B cell (primary cell): ENCODE data around the gene MYOZ2.

ENCODE experiments used
- CTCF ChIP-seq: fragments of 200-600 bp; IDR thresholded peaks from one replicate; pipeline ENCODE4 v1.8.0; 2022; ENCODE audit warnings: antibody characterized with exemption, mild to moderate bottlenecking
- EZH2 ChIP-seq: IDR thresholded peaks from 2 replicates; pipeline ENCODE4 v1.6.1; 2012; ENCODE audit warnings: borderline replicate concordance, low read depth, mild to moderate bottlenecking, moderate library complexity, low read length; ENCODE audit not compliant: insufficient read depth, poor library complexity, severe bottlenecking

- TF ChIP-seq CTCF, result no peak
- TF ChIP-seq EZH2, result no peak
Measured at GRCh38 chr4:119209586-119209985, 74.0 kb downstream of the MYOZ2 start.
